Osteoblast (primary cell): ENCODE measurements around the gene AGO4. TPM values are rescaled to one million over a fixed set of nuclear protein-coding genes. Genes with fewer than 3 reads are reported as not detected.

ENCODE experiments used
- DNase-seq: peaks from one replicate; pipeline ENCODE4 v3.0.0; 2011; ENCODE audit warnings: low spot score, mixed read lengths; ENCODE audit not compliant: insufficient read length; ENCODE audit errors: missing footprints
- H2AFZ ChIP-seq: 2 replicates; pipeline ENCODE4 v1.6.0; 2011; ENCODE audit warnings: mild to moderate bottlenecking, low read length
- H3K27ac ChIP-seq: 2 replicates; pipeline ENCODE4 v1.5.1; 2011; ENCODE audit warnings: mild to moderate bottlenecking, low read depth, low read length, moderate library complexity
- H3K27me3 ChIP-seq: 2 replicates; pipeline ENCODE4 v1.6.0; 2012; ENCODE audit warnings: mild to moderate bottlenecking, control low read depth, inconsistent platforms, low read length, moderate library complexity; ENCODE audit not compliant: insufficient read depth
- H3K36me3 ChIP-seq: 2 replicates; pipeline ENCODE4 v1.5.1; 2011; ENCODE audit warnings: mild to moderate bottlenecking, low read length, control low read depth, moderate library complexity; ENCODE audit not compliant: insufficient read depth
- H3K4me1 ChIP-seq: 2 replicates; pipeline ENCODE4 v1.5.1; 2011; ENCODE audit warnings: mild to moderate bottlenecking, low read length, control low read depth, moderate library complexity; ENCODE audit not compliant: insufficient read depth
- H3K4me2 ChIP-seq: 2 replicates; pipeline ENCODE4 v1.6.0; 2011; ENCODE audit warnings: mild to moderate bottlenecking, low read length; ENCODE audit not compliant: insufficient read depth
- H3K4me3 ChIP-seq: fragments of 200-600 bp; sonication (generic); 3 replicates; pipeline ENCODE4 v1.5.1; 2012; ENCODE audit warnings: mild to moderate bottlenecking, low read length, inconsistent platforms; ENCODE audit not compliant: insufficient read depth
- H3K79me2 ChIP-seq: 2 replicates; pipeline ENCODE4 v1.6.0; 2012; ENCODE audit warnings: mild to moderate bottlenecking, low read length, control low read depth, inconsistent platforms; ENCODE audit not compliant: insufficient read depth
- H3K9me3 ChIP-seq: 2 replicates; pipeline ENCODE4 v1.5.1; 2011; ENCODE audit warnings: low read depth, low read length, control low read depth
- H4K20me1 ChIP-seq: 2 replicates; pipeline ENCODE4 v1.6.0; 2012; ENCODE audit warnings: mild to moderate bottlenecking, low read length, control low read depth; ENCODE audit not compliant: insufficient read depth
- CTCF ChIP-seq: IDR thresholded peaks from 2 replicates; pipeline ENCODE4 v1.5.1; 2011; ENCODE audit warnings: mild to moderate bottlenecking, low read depth, low read length, moderate library complexity; ENCODE audit errors: extremely low read depth
- total RNA-seq: library from RNA; depleted of rRNA; stranded (reverse); fragments of >200 nt; gene quantifications from 2 replicates; pipeline ENCODE4 v1.2.3, GENCODE V29; 2012

AGO4 gene
- total RNA-seq, 1 donor = 23.2 TPM

DNA sequence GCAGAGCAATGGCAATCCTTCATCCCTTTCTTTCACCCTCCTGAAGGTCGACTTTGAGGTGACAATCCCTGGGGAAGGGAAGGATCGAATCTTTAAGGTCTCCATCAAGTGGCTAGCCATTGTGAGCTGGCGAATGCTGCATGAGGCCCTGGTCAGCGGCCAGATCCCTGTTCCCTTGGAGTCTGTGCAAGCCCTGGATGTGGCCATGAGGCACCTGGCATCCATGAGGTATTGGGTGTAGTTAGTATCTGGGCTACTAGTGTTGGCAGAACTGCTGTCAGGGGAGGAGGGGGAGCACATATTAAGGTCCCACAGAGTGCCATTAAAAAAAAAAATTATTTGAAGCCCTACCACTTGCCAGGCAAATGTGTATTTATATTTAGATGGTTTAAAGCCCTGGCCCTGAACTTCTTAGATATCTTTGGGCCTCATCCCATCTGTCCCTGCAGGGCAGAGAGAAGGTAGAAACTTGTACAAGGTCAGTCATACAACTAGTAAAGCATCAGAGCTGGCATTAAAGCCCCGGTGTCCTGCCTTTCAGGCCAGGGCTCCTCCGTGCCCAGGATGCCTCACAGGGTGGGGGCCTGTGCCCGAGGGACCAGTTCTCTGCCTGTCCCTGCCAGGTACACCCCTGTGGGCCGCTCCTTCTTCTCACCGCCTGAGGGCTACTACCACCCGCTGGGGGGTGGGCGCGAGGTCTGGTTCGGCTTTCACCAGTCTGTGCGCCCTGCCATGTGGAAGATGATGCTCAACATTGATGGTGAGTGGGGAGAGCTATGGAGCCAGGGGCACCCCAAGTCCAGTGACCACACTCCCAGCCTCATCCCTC lies 85.4 kb downstream of the AGO4 start:
- H3K36me3 ChIP-seq = peaks cover 27% of the 10 kb centered on the region
- H2AFZ ChIP-seq = no peak overlapping the region
- H3K27me3 ChIP-seq = no peaks in the 10 kb centered on the region
- TF ChIP-seq CTCF = no peak
- no peak overlapping the region for H3K27ac ChIP-seq
- DNase-seq = no peak
- no peaks in the 10 kb centered on the region for H3K79me2 ChIP-seq
- no peaks in the 10 kb centered on the region for H3K9me3 ChIP-seq
- peaks cover 3% of the 10 kb centered on the region for H4K20me1 ChIP-seq
- no peak overlapping the region for H3K4me2 ChIP-seq
- H3K4me1 ChIP-seq = no peaks in the 10 kb centered on the region
- no peak overlapping the region for H3K4me3 ChIP-seq

DNA sequence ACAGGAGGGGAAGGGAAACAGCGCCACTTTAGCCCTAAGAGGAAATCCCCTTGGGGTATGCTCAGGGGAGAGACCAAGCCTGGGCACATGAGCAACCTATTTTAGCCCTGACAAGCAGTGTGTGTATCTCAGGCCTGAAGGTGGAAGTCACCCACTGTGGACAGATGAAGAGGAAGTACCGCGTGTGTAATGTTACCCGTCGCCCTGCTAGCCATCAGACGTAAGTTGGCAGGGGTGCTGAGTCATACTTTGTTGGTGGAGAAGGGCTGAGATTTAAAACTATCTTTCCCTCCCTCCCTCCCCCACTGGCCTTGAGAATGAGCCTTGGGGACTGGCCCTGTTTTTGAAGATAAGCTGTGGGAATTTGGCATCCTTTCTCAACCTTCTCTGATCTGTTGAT lies 86.4 kb downstream of the AGO4 start:
- Histone ChIP-seq H3K27ac (no peak overlapping the region), H3K4me3 (no peak overlapping the region), H3K9me3 (no peaks in the 10 kb centered on the region), H3K79me2 (no peaks in the 10 kb centered on the region), H3K36me3 (peaks cover 27% of the 10 kb centered on the region), H3K4me2 (no peak overlapping the region), H2AFZ (no peak overlapping the region), H3K4me1 (no peaks in the 10 kb centered on the region), H3K27me3 (no peaks in the 10 kb centered on the region), H4K20me1 (no peaks in the 10 kb centered on the region)
- no peak for TF ChIP-seq CTCF
- peak; percentile 66 for DNase-seq

- Histone ChIP-seq H3K4me1 (no peaks in the 10 kb centered on the region), H3K27ac (no peak overlapping the region), H3K9me3 (no peaks in the 10 kb centered on the region), H4K20me1 (no peaks in the 10 kb centered on the region), H3K27me3 (no peaks in the 10 kb centered on the region), H3K79me2 (no peaks in the 10 kb centered on the region), H3K4me2 (no peak overlapping the region), H2AFZ (no peak overlapping the region), H3K4me3 (no peak overlapping the region), H3K36me3 (peaks cover 27% of the 10 kb centered on the region)
- no peak for DNase-seq
- TF ChIP-seq CTCF = no peak
These were observed 86.8 kb downstream of the AGO4 start for GRCh38 chr1:35894656-35895055.

DNA sequence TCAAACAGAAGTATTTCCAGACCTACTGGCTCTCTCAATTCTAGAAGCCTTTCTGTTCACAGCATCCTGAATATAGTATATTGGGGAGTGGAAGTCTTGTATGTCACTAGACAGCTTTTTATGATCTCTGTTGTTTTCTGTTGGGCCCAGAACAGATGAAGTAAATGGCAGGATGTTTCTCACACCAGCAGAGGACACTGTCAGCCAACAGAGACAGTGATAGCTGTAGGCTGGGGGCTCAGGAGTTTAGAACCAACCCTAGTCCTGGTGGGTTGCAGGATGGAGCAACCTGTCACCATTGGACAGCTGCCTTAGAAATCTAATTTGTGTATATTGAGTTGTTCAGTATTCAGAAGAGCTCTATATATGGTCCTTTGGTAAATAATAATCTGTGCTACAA lies 92.1 kb downstream of the AGO4 start:
- Histone ChIP-seq H2AFZ (no peak overlapping the region), H3K27me3 (no peaks in the 10 kb centered on the region), H3K4me2 (no peak overlapping the region), H4K20me1 (no peaks in the 10 kb centered on the region), H3K36me3 (peaks cover 21% of the 10 kb centered on the region), H3K79me2 (no peaks in the 10 kb centered on the region), H3K27ac (no peak overlapping the region), H3K9me3 (no peaks in the 10 kb centered on the region), H3K4me1 (no peaks in the 10 kb centered on the region), H3K4me3 (no peak overlapping the region)
- no peak for DNase-seq
- TF ChIP-seq CTCF = peak; percentile 6
